Measurements from ENCODE around the gene CEP55.
A peak's percentile ranks its signal among the peaks of the same experiment; 100 is the strongest.
"Not testable (repeated sequence)": the region's sequence is repeated elsewhere in the genome, so short reads cannot be mapped to it uniquely, and the experiment has no call there.

The CEP55 gene

GRCh38 chr10:93513091-93513490 is 16.7 kb downstream of the CEP55 start:
- DNase-seq (ENCODE audit: low read depth), result no peak

- DNase-seq (ENCODE audit: low read depth), result no peak
These were observed 18.1 kb downstream of the CEP55 start for GRCh38 chr10:93514521-93514920.

GRCh38 chr10:93515071-93516005 is 18.9 kb downstream of the CEP55 start:
- no peak for DNase-seq (ENCODE audit: low read depth)

GRCh38 chr10:93516006-93516380 is 19.6 kb downstream of the CEP55 start:
- no peak for DNase-seq (ENCODE audit: low read depth)

GRCh38 chr10:93518531-93518930 is 22.1 kb downstream of the CEP55 start:
- DNase-seq (ENCODE audit: low read depth), result no peak

GRCh38 chr10:93535293-93535692 is 38.9 kb downstream of the CEP55 start:
- DNase-seq (ENCODE audit: low read depth), result no peak

GRCh38 chr10:93540871-93541270 is 44.5 kb downstream of the CEP55 start:
- not testable (repeated sequence) for DNase-seq (ENCODE audit: low read depth)

GRCh38 chr10:93541402-93542357 is 45.3 kb downstream of the CEP55 start:
- DNase-seq (ENCODE audit: low read depth), result no peak

GRCh38 chr10:93542358-93542791 is 46.0 kb downstream of the CEP55 start:
- no peak for DNase-seq (ENCODE audit: low read depth)

- not testable (repeated sequence) for DNase-seq (ENCODE audit: low read depth)
These were observed 50.6 kb downstream of the CEP55 start for GRCh38 chr10:93546995-93547394.

- DNase-seq (ENCODE audit: low read depth), result no peak
These were observed 51.1 kb downstream of the CEP55 start for GRCh38 chr10:93547522-93547921.

- no peak for DNase-seq (ENCODE audit: low read depth)
These were observed 52.1 kb downstream of the CEP55 start for GRCh38 chr10:93548376-93549071.

- DNase-seq (ENCODE audit: low read depth), result no peak
These were observed 54.2 kb downstream of the CEP55 start for GRCh38 chr10:93550606-93551005.

GRCh38 chr10:93552780-93553179 is 56.4 kb downstream of the CEP55 start:
- no peak for DNase-seq (ENCODE audit: low read depth)

GRCh38 chr10:93553482-93554315 is 57.3 kb downstream of the CEP55 start:
- no peak for DNase-seq (ENCODE audit: low read depth)

- no peak for DNase-seq (ENCODE audit: low read depth)
These were observed 57.9 kb downstream of the CEP55 start for GRCh38 chr10:93554316-93554663.

GRCh38 chr10:93554760-93555432 is 58.5 kb downstream of the CEP55 start:
- peak; percentile 17 for DNase-seq (ENCODE audit: low read depth)

- no peak for DNase-seq (ENCODE audit: low read depth)
These were observed 63.1 kb downstream of the CEP55 start for GRCh38 chr10:93559490-93559889.

- no peak for DNase-seq (ENCODE audit: low read depth)
These were observed 64.1 kb downstream of the CEP55 start for GRCh38 chr10:93560541-93560940.

- DNase-seq (ENCODE audit: low read depth), result no peak
These were observed 69.0 kb downstream of the CEP55 start for GRCh38 chr10:93565446-93565845.

All from non-pigmented ciliary epithelial cell (primary cell).